Middle frontal gyrus (tissue), 1 donor: ENCODE measurements around the gene MBD5.
A peak's percentile ranks its signal among the peaks of the same experiment; 100 is the strongest.
"Not testable (repeated sequence)": the region's sequence is repeated elsewhere in the genome, so short reads cannot be mapped to it uniquely, and the experiment has no call there.

ENCODE experiments used
- DNase-seq: peaks from one replicate; pipeline ENCODE4 v3.0.0-alpha.2; 2015; ENCODE audit warnings: low spot score; ENCODE audit errors: extremely low spot score

The MBD5 gene

GRCh38 chr2:148021059-148021861, at the start of gene MBD5:
Gene MBD5, plus strand, starts transcription at chr2:148021091.
- no peak for DNase-seq

DNA sequence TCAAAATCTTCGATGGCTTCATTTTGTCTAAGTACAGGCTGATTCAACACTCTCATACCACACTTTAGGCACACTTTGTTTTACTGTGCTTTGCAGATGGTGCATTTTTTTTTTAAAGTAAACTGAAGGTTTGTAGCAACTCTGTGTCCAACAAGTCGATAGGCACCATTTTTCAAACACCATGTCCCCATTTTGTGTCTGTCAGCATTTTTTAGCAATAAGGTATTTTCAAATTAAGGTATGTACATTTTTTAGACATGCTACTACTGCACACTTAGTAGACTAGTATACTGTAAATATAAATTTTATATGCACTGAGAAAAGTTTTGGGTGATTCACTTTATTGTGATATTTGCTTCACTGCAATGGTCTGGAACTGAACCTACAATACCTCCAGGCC, 44.8 kb upstream of the MBD5 start:
- DNase-seq: no peak

DNA sequence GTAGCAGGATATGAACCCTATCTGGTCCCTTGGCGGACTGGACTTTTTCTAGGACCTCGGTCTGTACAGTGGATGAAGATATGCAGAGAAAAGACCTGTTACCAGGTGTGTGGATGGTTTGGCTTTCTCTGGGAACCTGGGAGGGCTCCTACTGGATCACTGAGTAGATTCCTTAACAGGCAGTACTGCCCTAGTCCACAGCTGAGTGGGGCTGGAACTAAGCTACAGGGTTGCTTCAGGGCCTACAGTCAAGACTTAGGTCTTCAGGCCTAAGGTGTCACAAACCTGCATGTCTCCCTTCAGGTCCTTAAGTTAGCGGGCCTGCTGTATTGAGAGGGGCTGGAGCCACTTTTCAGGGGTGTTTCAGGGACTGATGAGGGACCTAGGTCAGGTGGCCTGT, 43.2 kb upstream of the MBD5 start:
- DNase-seq: no peak

DNA sequence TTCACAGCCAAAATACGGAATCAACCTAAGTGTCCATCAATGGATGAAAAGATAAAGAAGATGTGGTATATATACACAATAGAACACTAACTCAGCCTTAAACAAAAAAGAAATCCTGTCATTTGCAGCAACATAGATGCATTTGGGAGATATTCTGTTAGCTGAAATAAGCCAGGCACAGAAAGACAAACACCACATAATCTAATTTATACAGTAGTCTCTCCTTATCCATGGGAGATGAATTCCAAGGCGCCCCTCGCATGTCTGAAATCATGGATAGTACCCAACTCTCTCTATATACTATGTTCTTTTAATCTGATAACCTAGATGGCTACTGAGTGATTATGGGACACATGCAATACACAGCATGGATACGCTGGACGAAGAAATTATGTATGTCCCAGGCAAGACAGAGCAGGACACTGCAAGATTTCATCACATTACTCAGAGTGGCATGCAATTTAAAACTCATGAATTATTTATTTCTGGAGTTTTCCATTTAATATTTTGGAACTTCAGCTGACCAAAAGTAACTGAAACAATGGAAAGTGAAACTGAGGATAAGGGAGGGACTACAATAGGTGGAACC, 39.9 kb upstream of the MBD5 start:
- no peak for DNase-seq

DNA sequence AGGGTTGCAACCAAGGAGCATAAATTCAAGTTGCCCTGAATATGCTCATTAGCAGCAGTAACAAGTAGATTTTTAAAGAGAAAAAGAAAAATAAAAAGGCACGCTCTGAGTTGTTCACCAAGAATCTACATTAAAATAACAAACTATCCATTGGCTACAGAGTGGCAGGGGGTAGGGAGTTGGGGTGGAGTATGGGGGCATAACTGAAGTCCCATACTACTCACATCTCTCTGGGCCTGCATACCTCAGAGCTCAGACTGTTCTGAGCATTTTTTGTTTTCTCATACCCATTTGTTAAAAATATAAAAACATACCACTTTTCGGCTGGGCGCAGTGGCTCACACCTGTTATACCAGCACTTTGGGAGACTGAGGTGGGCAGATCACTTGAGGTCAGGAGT, 31.8 kb upstream of the MBD5 start:
- no peak for DNase-seq

GRCh38 chr2:147989809-147990403, 31.0 kb upstream of the MBD5 start:
- peak; percentile 24 for DNase-seq

DNA sequence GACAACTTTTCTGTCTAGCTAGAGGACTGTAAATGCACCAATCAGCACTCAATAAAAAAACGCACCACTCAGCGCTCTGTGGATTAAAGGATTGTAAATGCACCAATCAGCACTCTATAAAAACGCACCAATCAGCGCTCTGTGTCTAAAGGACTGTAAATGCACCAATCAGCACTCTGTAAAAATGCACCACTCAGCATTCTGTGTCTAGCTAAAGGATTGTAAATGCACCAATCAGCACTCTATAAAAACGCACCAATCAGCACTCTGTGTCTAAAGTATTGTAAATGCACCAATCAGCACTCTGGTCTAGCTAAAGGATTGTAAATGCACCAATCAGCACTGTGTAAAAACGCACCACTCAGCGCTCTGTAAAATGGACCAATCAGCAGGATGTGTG, 25.9 kb upstream of the MBD5 start:
- not testable (repeated sequence) for DNase-seq

GRCh38 chr2:147996828-147997227, 24.1 kb upstream of the MBD5 start:
- no peak for DNase-seq

DNA sequence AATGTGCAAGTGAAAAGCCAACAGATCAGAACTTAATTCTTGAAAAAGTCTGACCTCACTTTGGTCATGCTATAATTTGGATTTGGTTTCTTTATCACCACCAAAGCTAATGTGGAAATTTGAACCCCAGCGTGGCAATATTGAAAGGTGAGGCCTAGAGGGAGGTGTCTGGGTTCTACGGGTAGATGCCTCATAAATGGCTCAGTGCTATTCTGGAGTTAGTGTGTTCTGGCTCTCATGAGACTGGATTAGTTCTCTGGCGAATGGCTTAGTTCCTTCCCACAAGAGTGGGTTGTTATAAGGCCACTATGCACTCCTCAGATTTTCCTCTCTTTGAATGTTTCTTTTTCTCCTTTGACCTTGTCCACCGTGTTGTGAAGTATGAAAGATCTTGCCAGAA, 22.7 kb upstream of the MBD5 start:
- no peak for DNase-seq

GRCh38 chr2:147999126-147999525, 21.8 kb upstream of the MBD5 start:
- DNase-seq: no peak

DNA sequence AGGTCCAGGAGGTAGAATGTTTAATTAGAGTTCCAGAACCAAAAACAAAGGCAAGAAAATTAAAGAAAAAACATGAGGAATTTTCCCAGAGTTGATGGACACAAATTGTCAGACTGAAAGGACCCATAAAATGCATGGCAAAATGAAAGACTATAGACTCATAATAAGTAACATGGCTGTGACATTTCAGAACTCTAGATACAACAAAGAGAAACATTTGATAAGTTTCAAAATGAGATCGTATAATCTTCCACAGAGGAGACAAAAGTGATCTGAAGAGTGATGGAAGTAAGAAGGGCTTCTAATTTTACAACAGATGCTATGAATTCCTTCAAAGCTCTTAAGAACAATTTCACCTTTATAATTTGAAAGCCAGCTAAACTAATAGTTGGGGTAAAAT, 20.8 kb upstream of the MBD5 start:
- no peak for DNase-seq

- DNase-seq: not testable (repeated sequence)
Measured at GRCh38 chr2:148002420-148002819, 18.5 kb upstream of the MBD5 start.

GRCh38 chr2:148006249-148007007, 14.5 kb upstream of the MBD5 start:
- DNase-seq: no peak

DNA sequence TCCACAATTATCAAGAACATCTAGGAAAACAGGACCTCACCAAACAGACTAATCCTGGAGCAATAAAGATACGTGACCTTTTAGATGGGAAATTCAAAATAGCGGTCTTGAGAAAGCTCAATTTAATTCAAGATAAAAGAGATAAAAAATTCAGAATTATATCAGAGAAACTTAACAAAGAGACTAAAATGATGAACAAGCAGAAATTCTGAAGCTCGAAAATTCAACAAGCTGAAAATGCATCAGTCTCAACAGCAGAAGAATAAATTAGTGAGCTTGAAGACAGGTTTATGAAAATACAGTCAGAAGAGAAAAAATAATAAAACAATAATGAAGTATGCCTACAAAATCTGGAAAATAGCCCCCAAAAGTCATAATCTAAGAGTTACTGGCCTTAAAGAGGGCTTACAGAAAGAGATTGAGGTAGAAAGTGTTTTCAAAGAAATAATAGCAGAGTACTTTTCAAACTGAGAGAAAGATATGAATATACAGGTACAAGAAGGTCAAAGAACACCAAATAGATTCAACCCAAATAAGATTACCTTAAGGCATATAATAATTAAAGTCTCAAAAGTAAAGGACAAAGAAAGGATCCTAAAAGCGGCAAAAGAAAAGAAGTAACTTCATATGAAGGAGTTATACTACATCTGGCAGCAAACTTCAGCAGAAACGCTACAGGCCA, 13.5 kb upstream of the MBD5 start:
- DNase-seq: no peak

DNA sequence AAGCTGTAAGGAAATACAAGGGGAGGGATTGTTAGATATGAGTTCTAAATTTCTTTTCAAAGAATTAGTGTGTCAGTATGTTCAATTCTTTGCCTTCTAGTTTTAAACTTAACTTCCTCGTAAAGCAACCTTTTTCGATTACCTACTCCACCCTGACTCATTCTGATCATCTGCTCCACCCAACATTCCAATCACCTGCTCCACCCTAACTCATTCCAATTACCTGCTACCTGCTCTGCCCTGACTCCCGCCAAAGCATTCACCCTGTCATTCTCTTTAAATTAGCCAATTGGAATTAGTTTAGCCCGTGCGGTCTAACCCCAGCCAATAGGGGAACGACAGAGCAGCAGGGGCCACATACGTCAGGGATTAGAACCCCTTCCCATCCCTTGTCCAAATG, 12.5 kb upstream of the MBD5 start:
- not testable (repeated sequence) for DNase-seq

DNA sequence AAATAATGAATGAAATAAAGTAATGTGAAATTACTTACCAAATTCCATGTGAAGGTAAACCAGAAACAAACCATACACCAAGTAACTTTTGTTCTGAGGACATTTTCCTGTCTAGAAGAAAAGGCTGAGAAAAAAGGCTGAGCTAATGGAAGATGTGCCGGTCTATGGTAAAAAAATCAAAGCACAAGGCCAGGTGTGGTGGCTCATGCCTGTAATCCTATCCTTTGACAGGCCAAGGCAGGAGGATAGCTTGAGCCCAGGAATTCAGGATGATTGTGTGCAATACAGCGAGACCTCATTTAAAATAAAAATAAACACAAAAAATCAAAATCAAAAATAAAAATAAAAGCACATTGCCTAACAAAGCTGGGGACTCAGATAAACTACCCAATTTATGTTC, 7.0 kb upstream of the MBD5 start:
- DNase-seq: no peak

DNA sequence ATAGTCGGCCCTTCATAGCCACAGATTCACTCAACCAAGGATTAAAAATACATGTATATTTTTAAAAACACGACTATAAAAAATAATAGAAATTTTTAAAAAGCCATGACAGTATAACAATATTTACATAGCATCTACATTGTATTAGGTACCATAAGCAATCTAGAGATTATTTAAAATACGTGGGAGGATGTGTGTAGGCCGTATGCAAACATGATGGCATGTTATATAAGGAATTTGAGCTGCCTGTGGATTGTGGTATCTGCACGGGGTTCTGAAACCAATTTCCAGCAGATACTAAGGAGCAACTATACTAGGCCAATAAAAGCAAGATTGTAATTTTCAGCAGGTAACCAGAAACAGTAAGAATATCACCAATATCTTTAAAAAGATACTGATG, 6.3 kb upstream of the MBD5 start:
- DNase-seq: no peak

GRCh38 chr2:148020111-148021058, 506 bp upstream of the MBD5 start, which contains the start of gene ORC4:
Gene ORC4, minus strand, starts transcription at chr2:148020737. Its CDS starts 44,779 bp downstream, at chr2:147975958.
- peak; percentile 96 for DNase-seq

GRCh38 chr2:148021886-148022285, 995 bp downstream of the MBD5 start:
- DNase-seq: no peak

GRCh38 chr2:148022351-148022750, 1.5 kb downstream of the MBD5 start:
- no peak for DNase-seq
